Type B pancreatic cell (in vitro differentiated cells): ENCODE data around the gene RIPOR2. TPM values are rescaled to one million over a fixed set of nuclear protein-coding genes. Genes with fewer than 3 reads are reported as not detected.
A peak's percentile ranks its signal among the peaks of the same experiment; 100 is the strongest.

ENCODE experiments used
- DNase-seq: peaks from one replicate; pipeline ENCODE4 v3.0.0; 2021; ENCODE audit warnings: mixed read lengths; ENCODE audit not compliant: unreplicated experiment; ENCODE audit errors: extremely low spot score
- H3K27ac Mint-ChIP-seq: 2 replicates; pipeline ENCODE4 v1.8.0; 2021; ENCODE audit warnings: mild to moderate bottlenecking, mixed read lengths
- H3K27me3 Mint-ChIP-seq: 2 replicates; pipeline ENCODE4 v1.8.0; 2021; ENCODE audit warnings: mixed read lengths
- H3K36me3 Mint-ChIP-seq: 2 replicates; pipeline ENCODE4 v1.8.0; 2021; ENCODE audit warnings: mixed read lengths
- H3K4me1 Mint-ChIP-seq: one replicate; pipeline ENCODE4 v1.8.0; 2021; ENCODE audit warnings: mixed read lengths; ENCODE audit not compliant: unreplicated experiment
- H3K4me3 Mint-ChIP-seq: 2 replicates; pipeline ENCODE4 v1.8.0; 2021; ENCODE audit warnings: mild to moderate bottlenecking, mixed read lengths
- H3K9me3 Mint-ChIP-seq: 2 replicates; pipeline ENCODE4 v1.8.0; 2021; ENCODE audit warnings: mixed read lengths
- total RNA-seq: library from RNA; stranded (reverse); gene quantifications from 2 replicates; pipeline ENCODE4 v1.2.1, GENCODE V29; 2021; ENCODE audit warnings: low replicate concordance
- TF ChIP-seq, protein P1 (sequence below): fragments of 200-600 bp; sonication (generic); conservative IDR thresholded peaks from 2 replicates; pipeline ENCODE4 v1.5.0; 2021; ENCODE audit warnings: antibody characterized with exemption, mild to moderate bottlenecking

RIPOR2 gene
- total RNA-seq, 1 donor from 2014 or later: 4.2 TPM

DNA sequence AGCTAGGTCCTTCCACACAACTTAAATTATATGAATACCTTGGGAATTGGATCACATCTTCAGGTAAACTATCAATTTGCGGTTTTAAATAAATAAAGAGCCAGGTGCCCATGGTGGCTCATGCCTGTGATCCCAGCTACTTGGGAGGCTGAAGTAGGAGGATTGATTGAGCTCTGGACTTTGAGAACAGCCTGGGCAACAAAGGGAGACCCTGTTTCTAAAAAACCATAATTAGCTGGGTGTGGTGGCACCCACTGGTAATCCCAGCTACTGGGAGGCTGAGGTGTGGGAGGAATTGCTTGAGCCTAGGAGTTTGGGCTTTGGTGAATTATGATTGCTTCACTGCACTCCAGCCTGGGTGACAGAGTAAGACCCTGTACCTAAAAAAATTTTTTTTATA is 157.6 kb downstream of the RIPOR2 start:
- H3K36me3 Mint-ChIP-seq: peaks cover 24% of the 10 kb centered on the region
- DNase-seq: no peak
- H3K4me3 Mint-ChIP-seq: peak overlapping the region; percentile 74
- H3K27ac Mint-ChIP-seq: peak overlapping the region; percentile 11
- peaks cover 23% of the 10 kb centered on the region for H3K4me1 Mint-ChIP-seq
- no peaks in the 10 kb centered on the region for H3K9me3 Mint-ChIP-seq
- no peaks in the 10 kb centered on the region for H3K27me3 Mint-ChIP-seq
- TF ChIP-seq, protein P1, sequence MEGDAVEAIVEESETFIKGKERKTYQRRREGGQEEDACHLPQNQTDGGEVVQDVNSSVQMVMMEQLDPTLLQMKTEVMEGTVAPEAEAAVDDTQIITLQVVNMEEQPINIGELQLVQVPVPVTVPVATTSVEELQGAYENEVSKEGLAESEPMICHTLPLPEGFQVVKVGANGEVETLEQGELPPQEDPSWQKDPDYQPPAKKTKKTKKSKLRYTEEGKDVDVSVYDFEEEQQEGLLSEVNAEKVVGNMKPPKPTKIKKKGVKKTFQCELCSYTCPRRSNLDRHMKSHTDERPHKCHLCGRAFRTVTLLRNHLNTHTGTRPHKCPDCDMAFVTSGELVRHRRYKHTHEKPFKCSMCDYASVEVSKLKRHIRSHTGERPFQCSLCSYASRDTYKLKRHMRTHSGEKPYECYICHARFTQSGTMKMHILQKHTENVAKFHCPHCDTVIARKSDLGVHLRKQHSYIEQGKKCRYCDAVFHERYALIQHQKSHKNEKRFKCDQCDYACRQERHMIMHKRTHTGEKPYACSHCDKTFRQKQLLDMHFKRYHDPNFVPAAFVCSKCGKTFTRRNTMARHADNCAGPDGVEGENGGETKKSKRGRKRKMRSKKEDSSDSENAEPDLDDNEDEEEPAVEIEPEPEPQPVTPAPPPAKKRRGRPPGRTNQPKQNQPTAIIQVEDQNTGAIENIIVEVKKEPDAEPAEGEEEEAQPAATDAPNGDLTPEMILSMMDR: no peak

DNA sequence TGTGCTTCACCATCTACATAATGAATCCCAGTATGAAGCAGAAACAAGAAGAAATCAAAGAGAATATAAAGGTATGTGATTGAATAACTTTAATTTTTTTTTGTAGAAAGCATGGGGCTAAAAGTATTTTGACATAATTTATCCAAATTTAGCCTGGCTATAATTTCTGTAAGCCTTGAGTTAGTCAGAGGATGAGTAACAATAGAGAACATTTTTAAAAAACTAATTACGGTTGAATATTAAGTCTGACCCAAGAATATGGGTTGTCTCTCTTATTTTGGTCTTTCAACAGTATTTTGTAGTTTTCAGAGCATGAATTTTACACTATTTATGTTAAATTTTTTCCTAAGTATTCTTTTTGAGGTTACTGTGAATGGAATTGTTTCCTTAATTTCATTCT is 158.5 kb downstream of the RIPOR2 start:
- peak overlapping the region; percentile 74 for H3K4me3 Mint-ChIP-seq
- H3K9me3 Mint-ChIP-seq: no peaks in the 10 kb centered on the region
- DNase-seq: no peak
- peaks cover 21% of the 10 kb centered on the region for H3K36me3 Mint-ChIP-seq
- H3K4me1 Mint-ChIP-seq: peaks cover 23% of the 10 kb centered on the region
- no peaks in the 10 kb centered on the region for H3K27me3 Mint-ChIP-seq
- TF ChIP-seq, protein P1: no peak
- H3K27ac Mint-ChIP-seq: no peak overlapping the region

DNA sequence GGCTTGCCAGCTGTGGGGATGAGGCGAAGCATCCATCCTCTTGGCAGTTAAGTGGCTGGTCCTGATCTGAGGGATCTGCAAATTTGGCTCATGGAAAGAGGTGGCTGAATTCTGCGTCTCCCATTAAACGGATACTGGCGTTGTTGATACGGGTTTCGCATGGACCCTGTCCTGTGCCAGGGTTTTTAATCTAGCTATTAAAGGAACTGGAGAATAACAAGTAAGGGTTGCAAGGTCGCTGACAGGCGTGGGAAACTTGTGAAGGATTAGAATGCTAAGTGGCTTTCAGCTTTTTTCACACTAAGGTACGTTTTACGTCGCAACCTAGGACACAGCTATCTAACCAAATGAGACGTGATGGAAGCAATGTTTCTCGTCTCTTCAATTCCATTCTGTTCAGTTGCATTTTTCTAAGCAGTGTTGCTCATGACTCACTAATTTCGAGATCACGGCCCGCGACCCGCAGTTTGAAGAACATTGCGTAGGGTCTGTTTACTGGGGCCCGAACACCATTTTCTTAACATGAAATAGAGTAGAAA is 160.2 kb downstream of the RIPOR2 start:
- H3K4me3 Mint-ChIP-seq: peak overlapping the region; percentile 98
- peaks cover 23% of the 10 kb centered on the region for H3K4me1 Mint-ChIP-seq
- no peaks in the 10 kb centered on the region for H3K27me3 Mint-ChIP-seq
- H3K9me3 Mint-ChIP-seq: no peaks in the 10 kb centered on the region
- peak overlapping the region; percentile 96 for H3K27ac Mint-ChIP-seq
- peaks cover 17% of the 10 kb centered on the region for H3K36me3 Mint-ChIP-seq
- no peak for DNase-seq
- TF ChIP-seq, protein P1: no peak

DNA sequence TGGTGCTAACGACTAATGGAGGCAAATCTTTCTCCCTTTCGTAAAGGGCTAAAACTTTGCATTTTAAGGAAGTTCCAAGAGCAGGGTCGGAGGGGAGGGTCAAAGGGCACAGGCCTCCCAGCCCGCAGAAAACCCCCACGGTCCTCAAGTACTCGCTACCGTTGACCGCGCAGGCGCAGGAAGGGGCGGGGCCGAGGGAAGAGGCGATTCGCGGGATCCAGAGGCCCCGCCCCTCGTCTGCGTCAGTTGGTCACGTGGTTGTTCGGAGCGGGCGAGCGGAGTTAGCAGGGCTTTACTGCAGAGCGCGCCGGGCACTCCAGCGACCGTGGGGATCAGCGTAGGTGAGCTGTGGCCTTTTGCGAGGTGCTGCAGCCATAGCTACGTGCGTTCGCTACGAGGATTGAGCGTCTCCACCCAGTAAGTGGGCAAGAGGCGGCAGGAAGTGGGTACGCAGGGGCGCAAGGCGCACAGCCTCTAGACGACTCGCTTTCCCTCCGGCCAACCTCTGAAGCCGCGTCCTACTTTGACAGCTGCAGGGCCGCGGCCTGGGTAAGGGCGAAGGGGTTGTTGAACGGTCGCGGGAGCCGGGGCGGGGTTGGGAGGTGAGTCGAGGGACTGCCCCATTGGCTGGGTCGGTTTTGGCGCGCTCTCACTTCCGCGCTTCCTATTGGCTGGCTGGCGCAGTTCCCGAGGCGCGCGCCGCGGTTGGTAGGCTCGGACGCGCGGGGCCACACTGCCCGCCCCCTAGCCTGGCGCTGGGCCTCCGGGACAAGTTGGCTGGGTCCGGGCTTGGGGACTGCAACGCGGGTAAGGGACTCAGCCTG is 160.9 kb downstream of the RIPOR2 start, which contains the start of gene GMNN:
Gene GMNN, plus strand, starts transcription at position 242 of the 824 bp plus-strand sequence. CDS start 2,310 bp downstream, outside the sequence.
- Mint-ChIP-seq H3K27ac (peak within 1 kb of the TSS; percentile 96), H3K9me3 (no peaks in the 10 kb centered on the region), H3K4me3 (peak within 1 kb of the TSS; percentile 98), H3K4me1 (peaks cover 20% of the 10 kb centered on the region), H3K36me3 (peaks cover 10% of the 10 kb centered on the region), H3K27me3 (no peaks in the 10 kb centered on the region)
- TF ChIP-seq, protein P1: no peak
- peak; percentile 96 for DNase-seq

DNA sequence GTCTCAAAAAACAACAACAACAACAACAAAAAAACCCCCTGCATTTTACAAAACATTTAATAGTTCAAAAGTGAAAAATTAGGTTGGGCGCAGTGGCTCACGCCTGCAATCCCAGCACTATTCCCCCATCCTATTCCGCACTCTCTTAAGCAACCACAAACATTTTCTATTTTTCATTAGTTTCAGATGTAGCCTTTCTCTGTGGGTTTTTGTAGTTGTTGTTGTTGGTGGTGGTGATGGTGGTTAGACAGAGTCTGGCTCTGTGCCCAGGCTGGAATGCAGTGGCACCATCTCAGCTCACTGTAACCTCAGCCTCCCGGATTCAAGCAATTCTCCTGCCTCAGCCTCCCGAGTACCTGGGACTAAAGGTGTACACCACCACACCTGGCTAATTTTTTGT is 167.4 kb downstream of the RIPOR2 start:
- TF ChIP-seq, protein P1: no peak
- Mint-ChIP-seq H3K4me1 (no peaks in the 10 kb centered on the region), H3K27ac (no peak overlapping the region), H3K36me3 (no peaks in the 10 kb centered on the region), H3K9me3 (no peaks in the 10 kb centered on the region), H3K27me3 (no peaks in the 10 kb centered on the region), H3K4me3 (no peak overlapping the region)
- no peak for DNase-seq
